Coronary artery (tissue), 2 donors: ENCODE data around the gene ZDHHC11.

ENCODE experiments used
- DNase-seq: peaks from one replicate; pipeline ENCODE4 v3.0.0-alpha.2; 2017; ENCODE audit warnings: low spot score
- H3K27ac ChIP-seq, 2 donors: fragments of 200-600 bp; sonication (generic); one replicate each; pipeline ENCODE4 v1.5.1; 2016 to 2019
- H3K4me3 ChIP-seq: fragments of 200-600 bp; sonication (generic); 2 replicates; pipeline ENCODE4 v1.5.1; 2016; ENCODE audit warnings: mild to moderate bottlenecking, moderate library complexity
- TF ChIP-seq, protein P1 (sequence below): fragments of 200-600 bp; sonication (generic); IDR thresholded peaks from one replicate; pipeline ENCODE4 v1.5.1; 2019; ENCODE audit warnings: antibody characterized with exemption

ZDHHC11 gene

DNA sequence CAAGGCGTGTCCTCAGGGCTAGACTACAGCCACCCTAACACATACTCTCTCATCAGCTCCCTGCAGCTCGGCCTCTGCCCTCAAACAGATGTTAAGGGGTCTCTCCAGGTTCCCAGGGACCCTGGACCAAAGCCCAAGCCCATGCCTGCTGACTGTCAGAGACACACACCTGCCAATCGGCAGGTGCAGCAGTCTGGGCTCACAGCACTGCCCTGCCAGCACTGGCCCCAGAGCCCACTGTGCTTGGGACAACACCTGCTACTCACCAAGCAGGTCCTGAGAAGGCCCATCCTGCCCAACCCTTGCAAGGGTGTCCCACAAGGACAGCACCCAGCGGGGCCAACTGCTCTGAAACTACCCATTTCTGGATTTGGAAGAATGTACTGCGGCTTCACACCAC is 20.2 kb upstream of the ZDHHC11 start:
- DNase-seq, result no peak
- Histone ChIP-seq H3K27ac (no peak overlapping the region), H3K4me3 (no peak overlapping the region)
- TF ChIP-seq, protein P1, sequence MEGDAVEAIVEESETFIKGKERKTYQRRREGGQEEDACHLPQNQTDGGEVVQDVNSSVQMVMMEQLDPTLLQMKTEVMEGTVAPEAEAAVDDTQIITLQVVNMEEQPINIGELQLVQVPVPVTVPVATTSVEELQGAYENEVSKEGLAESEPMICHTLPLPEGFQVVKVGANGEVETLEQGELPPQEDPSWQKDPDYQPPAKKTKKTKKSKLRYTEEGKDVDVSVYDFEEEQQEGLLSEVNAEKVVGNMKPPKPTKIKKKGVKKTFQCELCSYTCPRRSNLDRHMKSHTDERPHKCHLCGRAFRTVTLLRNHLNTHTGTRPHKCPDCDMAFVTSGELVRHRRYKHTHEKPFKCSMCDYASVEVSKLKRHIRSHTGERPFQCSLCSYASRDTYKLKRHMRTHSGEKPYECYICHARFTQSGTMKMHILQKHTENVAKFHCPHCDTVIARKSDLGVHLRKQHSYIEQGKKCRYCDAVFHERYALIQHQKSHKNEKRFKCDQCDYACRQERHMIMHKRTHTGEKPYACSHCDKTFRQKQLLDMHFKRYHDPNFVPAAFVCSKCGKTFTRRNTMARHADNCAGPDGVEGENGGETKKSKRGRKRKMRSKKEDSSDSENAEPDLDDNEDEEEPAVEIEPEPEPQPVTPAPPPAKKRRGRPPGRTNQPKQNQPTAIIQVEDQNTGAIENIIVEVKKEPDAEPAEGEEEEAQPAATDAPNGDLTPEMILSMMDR, result no peak

DNA sequence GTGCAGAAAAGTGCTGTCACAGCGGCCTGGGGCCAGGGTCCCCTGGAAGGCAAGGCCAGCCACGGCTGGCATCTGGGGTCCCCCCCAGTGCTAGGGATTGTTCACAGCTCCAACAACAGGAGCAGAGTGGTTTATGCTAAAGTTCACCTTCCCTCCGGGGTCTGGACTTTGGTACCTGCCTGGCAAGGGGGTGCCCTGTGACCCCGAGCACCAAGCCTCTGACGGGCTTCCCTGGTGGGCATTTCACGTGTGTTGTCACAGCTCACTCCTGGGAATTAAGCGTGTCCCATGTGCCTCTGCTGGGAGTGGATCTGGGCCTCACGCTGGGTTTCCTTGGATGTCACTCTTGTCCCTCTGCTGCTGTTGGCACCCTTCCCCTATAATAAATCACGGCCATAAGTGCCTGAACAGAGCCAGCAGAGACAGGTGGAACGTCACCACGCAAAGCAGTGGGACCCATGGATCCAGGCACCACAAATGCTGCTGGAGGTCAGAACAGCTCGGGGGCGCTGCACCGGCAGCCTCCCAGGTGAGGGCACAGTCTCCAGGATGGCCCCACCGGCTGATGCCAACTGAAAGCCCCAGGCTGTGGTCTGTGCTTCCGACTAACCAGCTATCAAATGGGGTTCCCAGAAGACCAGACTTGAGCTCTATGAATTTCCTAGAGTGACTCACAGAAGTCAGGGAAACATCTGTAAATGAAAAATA is 17.8 kb upstream of the ZDHHC11 start:
- no peak overlapping the region for H3K27ac ChIP-seq
- no peak overlapping the region for H3K4me3 ChIP-seq
- TF ChIP-seq, protein P1, result no peak
- DNase-seq, result no peak

DNA sequence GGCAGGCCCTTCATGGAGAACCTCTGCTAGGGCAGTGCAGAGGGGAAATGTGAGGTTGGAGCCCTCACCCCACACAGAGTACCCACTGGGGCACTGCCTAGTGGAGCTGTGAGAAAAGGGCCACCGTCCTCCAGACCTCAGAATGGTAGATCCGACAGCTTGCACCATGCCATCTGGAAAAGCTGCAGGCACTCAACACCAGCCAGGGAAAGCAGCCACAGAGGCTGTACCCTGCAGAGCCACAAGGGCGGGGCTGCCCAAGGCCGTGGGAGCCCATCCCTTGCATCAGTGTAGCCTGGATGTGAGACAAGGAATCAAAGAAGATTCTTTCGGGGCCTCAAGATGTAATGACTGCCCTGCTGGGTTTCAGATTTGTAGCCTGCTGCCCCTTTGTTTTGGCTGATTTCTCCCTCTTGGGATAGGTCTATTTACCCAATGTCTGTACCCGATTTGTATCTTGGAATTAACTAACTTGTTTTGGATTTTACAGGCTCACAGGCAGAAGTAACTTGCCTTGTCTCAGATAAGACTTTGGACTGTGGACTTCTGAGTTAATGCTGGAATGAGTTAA is 16.6 kb upstream of the ZDHHC11 start:
- Histone ChIP-seq H3K4me3 (no peak overlapping the region), H3K27ac (no peak overlapping the region)
- TF ChIP-seq, protein P1, result no peak
- no peak for DNase-seq

DNA sequence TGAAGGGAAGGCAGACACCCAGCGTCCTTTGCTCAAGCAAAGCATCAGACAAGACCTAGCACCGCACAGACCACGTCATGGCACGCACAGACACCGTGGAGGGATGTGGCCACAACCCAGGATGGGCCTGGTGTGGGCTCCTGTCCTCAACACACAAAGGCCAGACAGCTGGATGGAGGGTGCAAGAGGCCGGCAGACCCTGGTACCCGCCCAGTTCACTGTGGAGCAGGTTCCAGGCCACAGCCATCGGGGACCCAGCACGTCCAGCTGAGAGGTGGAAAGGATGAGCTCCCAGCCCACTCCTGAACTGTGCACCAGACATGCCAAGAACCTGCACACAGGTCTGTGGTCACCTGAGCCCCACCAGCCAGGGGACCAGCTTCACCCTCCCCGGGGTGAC is 15.0 kb upstream of the ZDHHC11 start:
- no peak for DNase-seq
- no peak overlapping the region for H3K4me3 ChIP-seq
- no peak overlapping the region for H3K27ac ChIP-seq
- TF ChIP-seq, protein P1, result no peak

DNA sequence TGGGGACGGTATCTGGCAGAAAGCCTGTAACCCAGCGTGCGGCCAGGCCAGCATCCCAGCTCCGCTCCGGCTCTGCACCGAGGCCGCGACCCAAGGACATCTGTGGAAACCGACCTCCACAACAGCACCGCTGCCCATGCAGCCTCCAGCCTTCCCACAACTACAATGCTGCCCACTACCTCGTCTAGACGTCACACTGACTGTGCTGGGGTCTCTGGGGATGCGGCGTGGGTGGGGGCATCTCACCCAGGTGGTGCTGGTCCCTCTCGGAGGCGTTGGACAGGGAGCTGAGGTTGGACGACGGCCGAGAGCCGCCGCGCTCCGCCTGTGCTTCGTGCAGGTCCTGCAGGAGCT is 14.4 kb upstream of the ZDHHC11 start:
- DNase-seq, result no peak
- TF ChIP-seq, protein P1, result no peak
- H3K27ac ChIP-seq, result no peak overlapping the region
- H3K4me3 ChIP-seq, result no peak overlapping the region

DNA sequence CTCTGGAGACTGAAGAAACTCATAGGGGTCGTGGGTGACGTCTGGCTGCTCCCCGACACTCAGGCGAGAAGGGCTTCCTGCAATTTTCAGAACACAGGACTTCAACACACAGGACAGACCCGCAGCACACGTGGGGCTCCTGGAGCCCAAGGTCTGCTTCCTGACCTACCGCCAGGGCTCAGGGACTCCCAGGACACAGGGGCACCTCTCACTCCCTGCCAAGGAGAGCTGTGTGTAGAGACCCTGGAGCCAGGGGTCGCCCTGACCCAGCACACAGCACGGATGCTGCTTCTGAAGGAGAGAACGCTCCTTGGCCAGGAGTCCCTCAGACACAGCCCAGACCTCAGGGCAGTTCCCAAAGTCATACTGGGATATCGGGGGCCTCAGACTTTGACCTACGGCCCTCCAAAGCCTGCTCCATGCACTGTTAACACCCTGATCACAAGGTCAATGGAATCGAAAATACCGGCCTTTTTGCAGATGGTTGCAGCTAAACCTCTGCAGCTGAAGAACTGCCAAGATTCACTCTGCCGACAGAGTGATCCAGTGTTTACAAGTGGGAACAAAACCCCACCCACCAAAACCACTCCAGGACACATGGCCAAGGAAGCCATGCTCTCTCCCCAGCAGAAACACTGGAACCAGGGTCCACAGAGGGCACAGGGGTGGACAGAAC is 13.8 kb upstream of the ZDHHC11 start:
- H3K4me3 ChIP-seq, result no peak overlapping the region
- H3K27ac ChIP-seq, result no peak overlapping the region
- DNase-seq, result no peak
- TF ChIP-seq, protein P1, result no peak
